Central memory CD8-positive, alpha-beta T cell (primary cell): ENCODE results near the gene OR13J1.
"Not testable (repeated sequence)": the region's sequence is repeated elsewhere in the genome, so short reads cannot be mapped to it uniquely, and the experiment has no call there.

Source experiments
- ATAC-seq: fragments of 150-1000 bp; cut with Tn5 transposase; replicated peaks from 2 replicates; pipeline ENCODE4 v1.10.0; 2022; ENCODE audit warnings: mild to moderate bottlenecking, moderate FRiP score, moderate number of reproducible peaks; ENCODE audit not compliant: poor library complexity, severe bottlenecking; ENCODE audit errors: extremely low read depth
- DNase-seq, 2 donors: peaks; one replicate each; pipeline ENCODE4 v3.0.0; 2021; ENCODE audit warnings: low spot score in 2 of 2
- H3K27ac Mint-ChIP-seq: one replicate; pipeline ENCODE4 v1.8.0; 2022; ENCODE audit warnings: low read depth, mild to moderate bottlenecking, moderate library complexity, mixed read lengths
- H3K27me3 Mint-ChIP-seq: one replicate; pipeline ENCODE4 v1.8.0; 2022; ENCODE audit warnings: mixed read lengths
- H3K36me3 Mint-ChIP-seq: one replicate; pipeline ENCODE4 v1.8.0; 2022; ENCODE audit warnings: mild to moderate bottlenecking, moderate library complexity, mixed read lengths; ENCODE audit not compliant: insufficient read depth
- H3K4me1 Mint-ChIP-seq: one replicate; pipeline ENCODE4 v1.8.0; 2022; ENCODE audit warnings: mixed read lengths
- H3K4me3 Mint-ChIP-seq: one replicate; pipeline ENCODE4 v1.8.0; 2022; ENCODE audit warnings: mild to moderate bottlenecking, moderate library complexity, mixed read lengths
- H3K9me3 Mint-ChIP-seq: one replicate; pipeline ENCODE4 v1.8.0; 2022; ENCODE audit warnings: mixed read lengths

Gene OR13J1

DNA sequence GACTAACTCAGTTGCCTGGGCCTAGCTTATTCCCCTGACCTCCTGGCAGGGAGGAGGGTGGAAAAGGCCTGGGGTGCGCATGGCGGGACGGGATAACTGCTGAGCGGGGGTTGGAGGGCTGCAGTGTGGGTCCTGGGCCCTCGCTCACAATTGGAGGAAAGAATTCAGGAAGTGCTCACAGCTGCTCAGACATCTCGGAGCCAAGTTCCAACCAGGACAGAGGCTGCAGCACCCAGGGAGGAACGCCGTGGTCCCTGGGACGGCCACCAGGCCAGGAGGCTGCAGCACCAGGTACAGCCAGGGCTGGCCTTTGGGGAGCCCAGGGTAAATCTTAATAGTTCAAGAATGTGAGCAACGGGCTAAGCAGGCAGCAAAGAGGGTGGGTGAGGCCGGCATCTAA is 39.1 kb upstream of the OR13J1 start, which contains the start of gene SPAAR:
Gene SPAAR (plus strand): TSS at position 217 of the 400 bp plus-strand sequence. CDS start 974 bp downstream, outside the sequence.
- no peak within 1 kb of the TSS for H3K4me3 Mint-ChIP-seq
- DNase-seq (no peak), ATAC-seq (no peak)
- H3K9me3 Mint-ChIP-seq: no peaks in the 10 kb centered on the region
- H3K27ac Mint-ChIP-seq: peak within 1 kb of the TSS; percentile 68
- peaks cover 6% of the 10 kb centered on the region for H3K4me1 Mint-ChIP-seq
- H3K27me3 Mint-ChIP-seq: no peaks in the 10 kb centered on the region
- no peaks in the 10 kb centered on the region for H3K36me3 Mint-ChIP-seq

GRCh38 chr9:35908504-35909125 is 38.4 kb upstream of the OR13J1 start:
- no peak for ATAC-seq
- H3K27ac Mint-ChIP-seq: peak overlapping the region; percentile 68
- H3K4me3 Mint-ChIP-seq: no peak overlapping the region
- no peaks in the 10 kb centered on the region for H3K27me3 Mint-ChIP-seq
- H3K36me3 Mint-ChIP-seq: no peaks in the 10 kb centered on the region
- peaks cover 6% of the 10 kb centered on the region for H3K4me1 Mint-ChIP-seq
- H3K9me3 Mint-ChIP-seq: no peaks in the 10 kb centered on the region
- DNase-seq: no peak

DNA sequence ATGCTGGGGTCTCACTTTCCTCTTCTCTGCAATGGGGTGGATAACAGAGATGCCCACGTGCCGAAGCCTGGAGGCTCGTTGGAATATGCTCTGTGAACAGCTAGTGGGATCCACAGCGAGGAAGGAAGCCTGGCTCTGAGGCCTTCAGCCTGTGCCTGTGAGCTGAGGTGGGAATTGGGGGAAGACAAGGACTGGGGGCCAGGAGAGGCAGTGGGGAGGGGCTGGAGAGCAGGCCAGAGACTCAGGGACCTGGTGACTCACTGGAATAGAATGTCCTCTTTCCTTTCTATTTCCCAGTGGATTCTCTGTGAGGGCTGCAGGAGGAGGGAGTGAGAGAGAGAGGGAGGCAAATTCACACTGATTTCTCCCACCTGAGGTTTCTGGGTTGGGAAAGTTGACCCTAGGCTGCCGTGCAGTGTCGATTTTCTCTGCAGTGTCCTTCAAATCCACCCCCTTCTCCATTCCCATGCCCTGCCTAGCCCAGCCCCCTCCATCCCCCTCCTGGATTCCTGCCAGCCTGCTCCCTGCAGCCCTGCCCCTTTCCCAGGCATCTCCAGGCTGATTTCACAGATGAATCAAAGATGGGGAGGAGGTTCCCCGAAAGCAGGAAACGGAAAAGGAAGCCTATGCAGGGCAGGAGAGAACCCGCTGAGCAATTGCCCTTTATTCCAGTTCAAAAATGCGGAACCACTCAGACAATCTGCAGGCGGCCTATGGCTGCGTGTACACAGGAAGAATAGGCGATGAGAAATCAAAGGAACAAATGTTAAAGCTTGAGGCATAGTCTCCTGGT is 37.7 kb upstream of the OR13J1 start:
- H3K27me3 Mint-ChIP-seq: no peaks in the 10 kb centered on the region
- no peak overlapping the region for H3K27ac Mint-ChIP-seq
- no peak for ATAC-seq
- no peaks in the 10 kb centered on the region for H3K36me3 Mint-ChIP-seq
- H3K4me1 Mint-ChIP-seq: peaks cover 6% of the 10 kb centered on the region
- no peak for DNase-seq
- H3K4me3 Mint-ChIP-seq: no peak overlapping the region
- no peaks in the 10 kb centered on the region for H3K9me3 Mint-ChIP-seq

DNA sequence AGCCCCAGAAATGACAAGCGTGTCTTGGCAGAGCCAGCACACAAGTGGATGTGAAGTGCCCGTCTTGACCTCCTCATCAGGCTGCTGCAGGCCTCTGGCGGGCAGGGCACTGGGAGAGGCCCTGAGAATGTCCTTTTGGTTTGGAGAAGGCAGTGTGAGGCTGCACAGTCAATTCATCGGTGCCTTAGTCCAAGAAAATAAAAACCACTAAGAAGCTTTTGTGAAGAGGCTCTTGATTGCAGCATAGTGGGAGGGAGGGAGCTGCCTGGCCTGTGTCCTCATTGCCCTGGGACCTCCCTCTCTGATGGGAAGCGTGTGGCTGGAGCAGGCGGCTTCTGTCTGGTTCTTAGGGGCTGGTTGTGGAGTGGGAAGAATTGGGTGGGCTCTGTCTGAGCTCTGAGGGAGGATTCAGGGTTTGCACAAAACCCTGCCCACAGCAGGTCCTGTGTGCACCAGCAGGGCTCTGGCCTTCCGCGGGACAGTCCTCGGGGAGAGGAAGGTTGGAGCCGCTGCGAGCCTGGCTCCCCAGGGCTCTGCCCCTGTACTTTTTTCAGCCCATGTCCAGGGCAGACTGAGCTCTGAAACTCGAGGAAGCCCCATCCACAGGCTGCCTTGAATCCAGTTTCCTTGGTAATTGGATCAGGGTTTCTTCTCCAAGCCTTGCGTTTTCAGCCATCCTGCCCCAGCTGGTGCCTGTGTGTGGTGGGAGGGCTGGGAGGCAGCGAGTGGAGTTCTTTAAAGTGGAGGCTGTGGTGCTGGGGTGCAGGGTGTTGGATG is 36.9 kb upstream of the OR13J1 start:
- H3K27me3 Mint-ChIP-seq: peaks cover 6% of the 10 kb centered on the region
- no peak overlapping the region for H3K4me3 Mint-ChIP-seq
- no peaks in the 10 kb centered on the region for H3K36me3 Mint-ChIP-seq
- H3K27ac Mint-ChIP-seq: no peak overlapping the region
- no peaks in the 10 kb centered on the region for H3K9me3 Mint-ChIP-seq
- ATAC-seq: no peak
- DNase-seq: no peak
- H3K4me1 Mint-ChIP-seq: peaks cover 6% of the 10 kb centered on the region

GRCh38 chr9:35905912-35906679 is 35.9 kb upstream of the OR13J1 start, which contains the start of gene HRCT1:
HRCT1 (plus strand) TSS chr9:35906202; CDS start chr9:35906288, 86 bp downstream.
- DNase-seq (no peak), ATAC-seq (no peak)
- H3K27me3 Mint-ChIP-seq: peaks cover 15% of the 10 kb centered on the region
- H3K27ac Mint-ChIP-seq: no peak within 1 kb of the TSS
- no peak within 1 kb of the TSS for H3K4me3 Mint-ChIP-seq
- H3K4me1 Mint-ChIP-seq: peaks cover 6% of the 10 kb centered on the region
- no peaks in the 10 kb centered on the region for H3K36me3 Mint-ChIP-seq
- H3K9me3 Mint-ChIP-seq: no peaks in the 10 kb centered on the region

GRCh38 chr9:35905051-35905781 is 35.0 kb upstream of the OR13J1 start:
- ATAC-seq (no peak), DNase-seq (no peak)
- no peaks in the 10 kb centered on the region for H3K36me3 Mint-ChIP-seq
- H3K4me1 Mint-ChIP-seq: no peaks in the 10 kb centered on the region
- H3K4me3 Mint-ChIP-seq: no peak overlapping the region
- H3K27me3 Mint-ChIP-seq: peaks cover 22% of the 10 kb centered on the region
- no peak overlapping the region for H3K27ac Mint-ChIP-seq
- no peaks in the 10 kb centered on the region for H3K9me3 Mint-ChIP-seq

- Mint-ChIP-seq H3K27me3 (peaks cover 22% of the 10 kb centered on the region), H3K4me3 (no peak overlapping the region), H3K27ac (no peak overlapping the region), H3K4me1 (no peaks in the 10 kb centered on the region), H3K36me3 (no peaks in the 10 kb centered on the region), H3K9me3 (no peaks in the 10 kb centered on the region)
- DNase-seq (no peak), ATAC-seq (no peak)
Observed at GRCh38 chr9:35904338-35904737, 34.1 kb upstream of the OR13J1 start.

DNA sequence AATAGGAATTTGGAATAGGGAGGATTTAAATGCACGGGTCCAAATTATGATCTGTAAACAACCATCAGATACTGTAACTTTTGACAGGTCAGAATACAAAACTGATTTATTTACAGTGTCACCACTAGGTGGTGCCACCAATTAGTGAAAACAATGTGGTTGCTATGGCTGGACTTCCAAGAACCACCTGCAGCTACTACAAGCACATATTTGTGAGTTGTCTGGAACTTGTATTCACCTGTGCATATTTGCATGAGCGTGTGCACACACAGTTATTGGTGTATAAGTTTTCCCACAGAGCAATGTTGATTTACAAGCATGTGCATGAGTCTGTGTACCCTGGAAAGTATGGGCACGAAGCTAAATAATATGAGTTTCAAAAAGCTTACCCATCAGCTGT is 32.8 kb upstream of the OR13J1 start:
- Mint-ChIP-seq H3K27me3 (peaks cover 22% of the 10 kb centered on the region), H3K36me3 (no peaks in the 10 kb centered on the region)
- ATAC-seq: no peak

DNA sequence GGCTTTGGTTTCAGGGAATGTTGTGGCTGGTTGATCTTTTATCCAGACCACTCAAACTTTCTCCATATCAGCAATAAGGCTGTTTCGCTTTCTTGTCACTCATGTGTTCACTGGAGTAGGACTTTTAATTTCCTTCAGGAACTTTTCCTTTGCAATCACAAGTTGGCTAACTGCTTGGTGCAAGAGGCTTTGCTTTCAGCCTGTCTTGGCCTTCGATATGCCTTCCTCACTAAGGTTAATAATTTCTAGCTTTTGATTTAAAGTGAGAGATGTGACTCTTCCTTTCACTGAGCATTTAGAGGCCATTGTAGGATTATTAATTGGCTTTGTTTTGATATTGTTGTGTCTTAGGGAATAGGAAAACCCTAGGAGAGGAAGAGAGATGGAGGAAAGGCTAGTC is 28.8 kb upstream of the OR13J1 start:
- H3K27me3 Mint-ChIP-seq: peaks cover 46% of the 10 kb centered on the region
- no peaks in the 10 kb centered on the region for H3K4me1 Mint-ChIP-seq
- no peak for DNase-seq
- H3K36me3 Mint-ChIP-seq: no peaks in the 10 kb centered on the region
- H3K9me3 Mint-ChIP-seq: no peaks in the 10 kb centered on the region
- H3K4me3 Mint-ChIP-seq: no peak overlapping the region
- no peak for ATAC-seq
- H3K27ac Mint-ChIP-seq: no peak overlapping the region

More for the DNA sequence above, 32.8 kb upstream of the OR13J1 start:
- H3K4me1 Mint-ChIP-seq: no peaks in the 10 kb centered on the region
- no peak overlapping the region for H3K27ac Mint-ChIP-seq
- DNase-seq: no peak
- no peak overlapping the region for H3K4me3 Mint-ChIP-seq
- H3K9me3 Mint-ChIP-seq: no peaks in the 10 kb centered on the region

GRCh38 chr9:35898337-35898736 is 28.1 kb upstream of the OR13J1 start:
- Mint-ChIP-seq H3K27me3 (peaks cover 53% of the 10 kb centered on the region), H3K9me3 (no peaks in the 10 kb centered on the region), H3K27ac (no peak overlapping the region), H3K4me1 (no peaks in the 10 kb centered on the region), H3K4me3 (no peak overlapping the region), H3K36me3 (no peaks in the 10 kb centered on the region)
- ATAC-seq (no peak), DNase-seq (no peak)

- not testable (repeated sequence) for H3K9me3 Mint-ChIP-seq, ATAC-seq, H3K36me3 Mint-ChIP-seq, H3K4me1 Mint-ChIP-seq, DNase-seq, H3K4me3 Mint-ChIP-seq, H3K27ac Mint-ChIP-seq
- peaks cover 56% of the 10 kb centered on the region for H3K27me3 Mint-ChIP-seq
Observed at GRCh38 chr9:35897376-35898099, 27.3 kb upstream of the OR13J1 start.
